ELF-1 (cell line): ENCODE data around the gene LCN12.

ENCODE experiments used
- DNase-seq: peaks from one replicate; pipeline ENCODE4 v3.0.0-alpha.2; 2016; ENCODE audit warnings: low read depth, low spot score

The LCN12 gene

GRCh38 chr9:136927343-136928271 is 24.5 kb upstream of the LCN12 start:
- no peak for DNase-seq

GRCh38 chr9:136928591-136928990 is 23.5 kb upstream of the LCN12 start:
- DNase-seq = no peak

- no peak for DNase-seq
These were observed 22.1 kb upstream of the LCN12 start for GRCh38 chr9:136930014-136930413.

- no peak for DNase-seq
These were observed 20.4 kb upstream of the LCN12 start for GRCh38 chr9:136931611-136932130.

GRCh38 chr9:136934277-136934676 is 17.8 kb upstream of the LCN12 start:
- DNase-seq = no peak

DNA sequence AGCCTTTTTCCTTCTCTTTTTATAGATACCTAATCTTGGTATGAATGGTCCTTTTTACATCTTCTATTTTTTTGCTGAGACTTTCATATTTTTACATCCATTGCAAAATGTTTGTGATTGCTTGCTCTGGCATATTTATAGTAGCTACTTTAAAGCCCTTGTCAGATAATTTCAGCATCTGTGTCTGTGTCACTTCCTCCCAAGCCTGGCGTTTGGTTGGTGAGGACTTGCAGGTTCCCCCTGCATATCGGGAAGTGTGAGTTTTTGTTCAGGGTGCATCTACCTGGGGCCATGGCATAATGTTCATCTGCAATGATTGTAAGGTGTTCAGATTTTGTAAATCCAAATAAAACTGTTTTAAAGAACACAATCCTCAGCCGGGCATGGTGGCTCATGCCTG is 16.4 kb upstream of the LCN12 start:
- DNase-seq = no peak

GRCh38 chr9:136936645-136937170 is 15.4 kb upstream of the LCN12 start:
- no peak for DNase-seq

GRCh38 chr9:136937186-136938001 is 14.7 kb upstream of the LCN12 start:
- no peak for DNase-seq

DNA sequence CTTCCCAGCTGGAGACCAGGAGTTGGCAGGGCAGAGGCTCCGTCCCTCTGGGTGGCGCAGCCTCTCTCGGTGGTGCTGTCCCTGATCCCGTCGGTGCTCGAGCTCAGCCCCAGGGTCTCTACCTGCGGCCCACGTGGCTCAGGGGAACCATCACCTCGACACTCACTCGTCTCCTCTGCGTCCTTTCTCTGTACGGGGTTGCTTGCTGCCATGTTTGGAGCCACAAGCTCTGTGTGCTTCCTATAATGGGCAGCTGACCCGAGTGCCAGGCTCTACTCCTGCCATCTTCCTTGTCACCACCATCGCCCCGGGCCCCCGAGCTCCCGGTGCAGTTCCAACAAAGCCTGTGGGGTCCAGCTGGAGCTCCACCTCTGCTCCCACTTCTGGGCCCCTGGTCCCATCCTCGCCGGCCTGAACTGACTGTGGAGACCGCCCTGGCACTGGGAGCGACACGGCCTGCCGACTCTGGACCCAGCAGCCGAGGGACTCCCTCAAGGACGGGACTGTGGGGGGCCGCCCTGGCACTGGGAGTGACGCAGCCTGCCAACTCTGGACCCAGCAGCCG is 12.6 kb upstream of the LCN12 start:
- no peak for DNase-seq

DNA sequence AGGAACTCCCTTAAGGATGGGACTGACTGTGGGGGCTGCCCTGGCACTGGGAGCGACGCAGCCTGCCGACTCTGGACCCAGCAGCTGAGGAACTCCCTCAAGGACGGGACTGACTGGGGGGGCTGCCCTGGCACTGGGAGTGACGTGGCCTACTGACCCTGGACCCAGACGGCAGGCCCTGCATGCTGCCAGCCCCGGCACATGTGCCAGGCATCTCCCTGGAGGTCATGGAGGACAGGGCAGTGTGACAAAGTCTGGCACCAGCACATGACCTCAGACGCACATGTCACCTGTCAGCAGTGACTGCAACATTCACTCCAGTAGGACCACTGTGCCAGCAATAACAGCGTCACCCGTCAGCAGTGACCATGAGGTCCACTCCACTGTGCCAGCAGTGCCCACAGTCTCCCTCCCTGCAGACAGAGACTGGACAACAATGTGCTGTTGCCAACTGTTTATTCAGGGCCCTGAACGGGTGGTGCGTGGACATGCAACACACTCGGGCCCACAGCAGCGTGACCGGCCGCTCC is 12.0 kb upstream of the LCN12 start:
- no peak for DNase-seq

DNA sequence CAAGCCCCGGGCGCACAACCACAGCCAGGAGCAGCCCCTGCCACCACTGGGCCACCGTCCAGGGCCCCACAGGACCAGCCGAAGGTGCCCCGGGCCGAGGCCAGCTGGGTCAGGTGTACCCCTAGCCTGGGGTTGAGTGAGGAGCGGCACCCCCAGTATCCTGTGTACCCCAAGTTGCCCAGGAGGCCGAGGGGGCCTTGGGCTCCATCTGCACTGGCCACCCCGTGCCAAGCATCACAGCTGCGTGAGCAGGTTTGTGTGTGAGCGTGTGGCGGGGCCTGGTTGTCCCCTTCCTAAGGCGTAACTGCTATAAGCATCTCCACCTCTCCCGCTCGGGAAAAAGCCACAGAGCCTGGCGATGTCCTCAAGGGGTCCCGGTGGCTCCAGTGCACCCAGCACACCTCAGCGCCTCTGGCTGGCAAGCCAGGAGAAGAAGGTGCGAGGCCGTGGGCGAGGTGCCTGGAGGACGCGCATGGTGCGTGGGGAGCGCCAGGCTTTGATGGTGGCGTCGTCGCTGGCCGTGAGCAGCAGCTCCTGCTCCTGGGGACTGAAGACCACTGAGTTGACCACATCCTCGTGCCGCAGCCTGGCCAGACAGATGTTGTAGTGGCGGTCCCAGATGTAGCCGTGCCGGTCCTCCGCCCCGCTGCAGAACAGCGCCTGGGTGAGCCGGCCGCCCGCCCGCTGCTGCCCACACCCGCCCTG is 11.4 kb upstream of the LCN12 start:
- DNase-seq = no peak

GRCh38 chr9:136941231-136942111 is 10.6 kb upstream of the LCN12 start:
- no peak for DNase-seq

- DNase-seq = no peak
These were observed 9.8 kb upstream of the LCN12 start for GRCh38 chr9:136942112-136942880.

DNA sequence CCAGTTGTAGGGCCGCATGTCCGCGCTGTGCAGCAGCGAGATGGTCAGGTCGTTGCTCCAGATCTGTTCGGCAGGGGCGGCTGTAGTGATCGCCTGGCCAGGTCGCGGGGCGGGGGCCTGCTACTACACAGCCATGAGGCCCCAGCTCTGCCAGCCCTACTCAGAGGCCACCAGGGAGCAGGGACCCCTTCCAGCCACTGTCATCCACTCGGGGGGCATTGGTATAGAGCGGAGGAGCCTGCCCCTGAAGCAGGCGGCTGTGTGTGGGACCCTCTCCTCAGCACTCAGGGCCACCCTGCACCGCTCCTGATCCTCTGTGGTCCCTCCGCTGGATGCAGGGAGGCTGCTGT is 9.2 kb upstream of the LCN12 start:
- DNase-seq = no peak

DNA sequence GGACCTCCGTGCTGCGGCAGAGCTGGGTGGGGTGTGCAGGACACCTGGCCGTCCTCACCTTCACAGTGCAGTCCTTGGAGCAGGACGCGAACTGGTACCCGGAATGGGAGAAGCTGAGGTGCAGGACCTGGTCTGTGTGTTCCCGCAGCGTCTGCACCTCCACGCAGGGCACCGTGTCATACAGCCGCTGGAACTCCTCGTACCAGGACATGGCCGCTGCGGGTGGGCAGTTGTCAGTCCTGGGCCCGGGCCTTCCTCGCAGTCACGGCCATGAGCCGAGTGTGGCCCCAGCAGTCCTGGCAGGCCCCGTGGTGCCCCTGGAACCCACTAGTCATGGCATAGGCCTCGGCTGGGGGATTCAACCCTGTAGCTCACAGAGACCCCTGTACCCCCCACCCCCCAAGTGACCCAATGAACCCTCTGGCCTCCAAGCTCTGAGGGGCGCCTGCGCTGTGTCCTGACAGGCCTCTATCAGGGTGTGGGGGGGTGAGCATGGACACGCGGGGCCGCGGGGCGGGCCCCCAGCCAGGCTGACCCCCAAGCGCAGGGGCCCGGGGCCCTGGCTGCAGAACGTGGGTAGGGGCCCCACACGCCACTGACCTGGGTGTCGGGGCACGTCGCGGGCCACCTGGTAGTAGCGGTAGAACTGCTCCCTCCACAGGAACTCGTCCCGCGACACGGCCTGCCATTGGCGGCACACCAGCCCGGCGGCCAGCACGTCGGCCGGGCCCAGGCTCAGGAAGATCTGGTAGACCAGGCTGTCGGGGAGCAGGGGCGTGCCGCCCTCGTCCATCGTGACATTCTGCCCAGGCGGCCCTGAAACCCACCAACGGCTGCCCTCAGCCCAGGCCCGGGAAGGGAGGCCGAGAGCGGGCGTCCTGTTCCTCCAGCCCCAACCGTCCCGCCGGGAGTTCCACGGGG is 8.5 kb upstream of the LCN12 start:
- DNase-seq = peak; percentile 52

- no peak for DNase-seq
These were observed 7.9 kb upstream of the LCN12 start for GRCh38 chr9:136944212-136944518.

DNA sequence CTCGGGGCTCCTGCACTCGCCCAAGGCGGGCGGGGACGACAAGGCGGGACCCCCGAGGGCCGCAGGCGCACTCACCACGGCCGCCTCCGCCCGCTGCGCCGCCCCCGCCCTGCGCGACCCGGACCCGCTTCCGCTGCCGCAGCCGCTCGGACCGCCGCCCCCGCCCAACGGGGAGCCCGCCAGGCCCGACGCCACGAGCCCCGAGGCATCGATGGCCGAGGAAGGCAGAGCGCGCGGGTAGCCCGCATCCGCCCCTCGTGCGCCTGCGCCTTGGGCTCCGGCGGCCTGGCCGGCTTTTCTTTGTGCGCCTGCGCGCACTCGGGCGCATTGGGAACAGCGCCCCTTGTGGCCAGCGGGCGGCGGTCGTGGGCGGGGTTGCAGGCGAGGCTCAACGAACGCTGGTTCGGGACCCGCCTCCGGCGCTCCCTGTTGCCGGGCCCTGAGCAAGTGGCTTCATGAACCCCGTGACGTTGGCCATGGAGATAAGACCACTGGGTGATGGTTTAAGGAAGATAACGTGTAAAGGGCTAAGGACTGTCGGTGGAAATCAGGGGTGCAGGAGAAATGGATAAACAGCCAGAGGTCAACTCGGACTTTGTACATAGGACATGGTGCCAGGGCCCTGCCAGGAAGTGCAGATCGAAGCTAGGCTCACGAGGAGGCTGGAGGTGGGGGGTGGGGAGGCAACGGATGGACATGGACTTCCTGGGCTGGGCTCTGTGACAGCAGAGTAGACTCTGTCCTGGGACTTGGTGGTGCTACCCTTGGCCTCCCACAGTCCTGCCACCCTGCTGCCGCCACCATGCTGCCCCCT is 7.3 kb upstream of the LCN12 start, which contains the start of the genes C8G and FBXW5:
Gene C8G (plus strand): TSS at position 725 of the 814 bp plus-strand sequence. CDS start 78 bp downstream, at position 803.
Gene FBXW5 (minus strand): TSS at position 220 of the 814 bp plus-strand sequence. CDS start 655 bp downstream, outside the sequence.
- peak; percentile 92 for DNase-seq
